Endometrial microvascular endothelial cells (primary cell): ENCODE results near the gene RBMXL2. TPM values are rescaled to one million over a fixed set of nuclear protein-coding genes. Genes with fewer than 3 reads are reported as not detected.

Source experiments
- total RNA-seq: library from RNA; depleted of rRNA; stranded (reverse); fragments of >200 nt; gene quantifications from one replicate; pipeline ENCODE4 v1.2.3, GENCODE V29; 2015; ENCODE audit errors: inconsistent ontology term

Gene RBMXL2
- total RNA-seq, 1 donor from 2014 or later = not detected

Other genes starting within 250 kb of the RBMXL2 start
- not detected for gene OR10A5, start 243.3 kb upstream of the RBMXL2 start, total RNA-seq
- not detected for gene OR10A2, start 225.9 kb upstream of the RBMXL2 start, total RNA-seq
- gene OR10A4, start 212.4 kb upstream of the RBMXL2 start, total RNA-seq = not detected
- gene OR2D2, start 196.5 kb upstream of the RBMXL2 start, total RNA-seq = not detected
- not detected for gene OR2D3, start 168.0 kb upstream of the RBMXL2 start, total RNA-seq
- gene ZNF215, start 162.6 kb upstream of the RBMXL2 start, total RNA-seq = 4.9 TPM
- gene ZNF214, start 68.7 kb upstream of the RBMXL2 start, total RNA-seq = 0.46 TPM
- 0.09 TPM for gene NLRP14, start 68.5 kb upstream of the RBMXL2 start, total RNA-seq
- gene SYT9, start 162.9 kb downstream of the RBMXL2 start, total RNA-seq = 1.8 TPM